CD4-positive, alpha-beta T cell treated with Interleukin-2 at 100 ng/mL for 4 hours (primary cell): ENCODE measurements around the gene ERC2.

Source experiments
- DNase-seq: peaks from one replicate; pipeline ENCODE4 v3.0.0-alpha.2; 2020; ENCODE audit warnings: low spot score

The ERC2 gene

GRCh38 chr3:55468251-55468650 is 1000.0 kb downstream of the ERC2 start:
- no peak for DNase-seq

DNA sequence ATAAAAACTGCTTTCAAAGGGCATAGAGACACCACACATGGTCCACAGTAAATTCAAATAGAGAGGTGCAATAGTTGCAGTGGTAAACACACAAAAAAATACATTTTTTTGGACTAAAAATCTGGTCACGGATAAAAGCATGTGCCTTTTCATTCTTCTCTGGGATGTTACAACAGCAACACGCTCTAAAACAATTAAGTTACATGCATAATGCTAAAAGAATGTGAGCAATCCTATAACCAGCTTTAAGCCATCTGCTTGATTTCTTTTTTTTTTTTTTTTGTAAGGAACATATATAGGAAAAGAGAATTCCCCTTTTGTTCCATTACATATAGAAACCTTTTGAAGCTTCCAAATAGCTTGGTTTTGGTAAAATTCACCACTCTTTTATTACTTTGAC is 1001.2 kb downstream of the ERC2 start:
- DNase-seq, result no peak

DNA sequence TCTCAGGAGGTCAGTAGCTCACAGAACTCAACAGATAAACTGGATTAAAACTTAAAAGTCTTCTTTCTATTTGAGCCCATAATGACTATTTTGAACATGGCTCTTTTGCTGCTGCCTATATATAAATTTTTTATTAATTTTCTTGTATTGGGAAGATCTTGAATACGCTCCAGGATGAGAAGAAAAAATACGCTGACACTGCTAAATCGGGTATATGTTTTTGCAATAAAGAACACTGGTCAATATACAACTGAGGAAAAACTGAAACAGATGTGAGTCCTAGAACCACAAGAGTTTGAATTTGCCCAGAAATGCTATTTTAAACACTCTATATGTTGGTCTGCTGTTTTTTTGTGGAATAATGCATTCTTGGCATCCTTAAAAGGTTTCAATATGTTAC is 1001.7 kb downstream of the ERC2 start:
- DNase-seq, result no peak

DNA sequence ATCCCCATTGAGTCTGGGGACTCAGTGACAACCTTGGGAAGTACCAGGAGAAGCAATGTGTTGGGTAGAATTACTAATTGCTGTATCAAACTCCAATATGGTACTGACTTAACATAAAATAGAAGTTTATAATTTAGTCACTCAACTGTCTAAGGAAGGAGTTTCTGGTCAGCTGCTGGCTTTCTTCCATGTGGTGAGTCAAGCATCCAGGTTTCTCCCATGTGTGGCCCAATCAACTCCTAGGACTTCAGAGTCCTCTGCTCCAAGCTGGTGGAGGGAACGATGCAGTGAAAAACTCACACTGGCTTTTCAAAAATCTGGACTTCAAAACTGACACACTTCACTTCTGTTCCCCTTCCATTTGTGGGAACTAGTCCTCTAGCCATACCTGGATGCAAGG is 1006.4 kb downstream of the ERC2 start:
- DNase-seq, result no peak

DNA sequence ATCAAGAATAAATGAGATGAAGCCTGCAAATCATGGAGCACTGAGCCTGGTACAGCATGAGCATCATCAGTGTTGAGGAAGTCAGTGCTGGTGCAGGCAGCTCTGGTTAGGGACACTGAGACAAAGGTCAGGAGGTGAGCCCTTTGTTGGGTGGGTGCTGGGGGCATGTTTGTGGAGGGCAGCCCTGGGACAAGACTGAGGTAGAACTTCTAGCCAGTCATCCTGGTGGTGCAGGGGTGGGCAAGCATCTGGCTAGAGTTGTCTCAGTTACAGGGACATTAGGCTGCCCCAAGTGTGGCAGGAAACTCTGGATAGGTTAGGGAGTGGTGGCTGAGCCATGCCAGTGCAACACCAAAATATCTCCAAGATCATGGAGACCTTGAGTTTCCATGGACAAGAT is 1008.4 kb downstream of the ERC2 start:
- DNase-seq, result no peak
